Muscle of leg (tissue), 11 donors: ENCODE data around the gene PIWIL1. TPM values are rescaled to one million over a fixed set of nuclear protein-coding genes. Genes with fewer than 3 reads are reported as not detected.

Source experiments
- DNase-seq: peaks from one replicate; pipeline ENCODE4 v3.0.0; 2013
- H3K27ac ChIP-seq: one replicate; pipeline ENCODE4 v1.5.1; 2013; ENCODE audit warnings: mild to moderate bottlenecking, low read length, control low read depth
- H3K27me3 ChIP-seq: one replicate; pipeline ENCODE4 v1.6.1; 2013; ENCODE audit warnings: low read length; ENCODE audit not compliant: control insufficient read depth, insufficient read depth
- H3K36me3 ChIP-seq: one replicate; pipeline ENCODE4 v1.6.1; 2013; ENCODE audit warnings: low read length; ENCODE audit not compliant: control insufficient read depth, insufficient read depth
- H3K4me1 ChIP-seq: one replicate; pipeline ENCODE4 v1.6.1; 2013; ENCODE audit warnings: low read length; ENCODE audit not compliant: control insufficient read depth, insufficient read depth
- H3K4me3 ChIP-seq: one replicate; pipeline ENCODE4 v1.5.1; 2013; ENCODE audit warnings: low read length, control low read depth
- H3K9me3 ChIP-seq: replicated peaks from 2 replicates; pipeline ENCODE4 v1.6.1; 2013; ENCODE audit warnings: low read depth, low read length; ENCODE audit not compliant: control insufficient read depth
- WGBS: methylation state at CpG from one replicate; pipeline ENCODE4 v1.1.5; 2013; ENCODE audit warnings: missing lambda C conversion rate; ENCODE audit not compliant: insufficient coverage; 5-methylcytosine and 5-hydroxymethylcytosine counted together
- polyA plus RNA-seq, 8 donors: library from polyadenylated mRNA; unstranded; fragments of 120-200 nt; gene quantifications; one replicate each; pipeline versions ENCODE4 v1.2.1 to v1.2.3, GENCODE V29; 2013; ENCODE audit warnings: inconsistent platforms in 1 of 8, low replicate concordance in 1 of 8; ENCODE audit not compliant: insufficient read length in 8 of 8, insufficient read depth in 1 of 8
- total RNA-seq: library from RNA; stranded (reverse); fragments of 120-200 nt; gene quantifications from one replicate; pipeline ENCODE4 v1.2.4, GENCODE V29; 2013

Gene PIWIL1
- total and polyA plus RNA-seq, 9 donors: 0.04 to 0.28 (median 0.09) TPM; not detected in 5

- WGBS: 58% methylated on average over 2 of the region's 15 CpGs
- peak; percentile 75 for DNase-seq
These were observed 1.9 kb upstream of the PIWIL1 start for GRCh38 chr12:130335517-130336392.

GRCh38 chr12:130336723-130337487 is 782 bp upstream of the PIWIL1 start:
- no peak overlapping the region for H3K27ac ChIP-seq
- H3K27me3 ChIP-seq: peaks cover 27% of the 10 kb centered on the region
- no peaks in the 10 kb centered on the region for H3K36me3 ChIP-seq
- no peaks in the 10 kb centered on the region for H3K4me1 ChIP-seq
- DNase-seq: no peak
- no peaks in the 10 kb centered on the region for H3K9me3 ChIP-seq
- no peak overlapping the region for H3K4me3 ChIP-seq
- 82% methylated on average over 27 of the region's 33 CpGs for WGBS

More at GRCh38 chr12:130335517-130336392, 1.9 kb upstream of the PIWIL1 start:
- Histone ChIP-seq H3K4me3 (no peak overlapping the region), H3K4me1 (no peaks in the 10 kb centered on the region), H3K27me3 (peaks cover 25% of the 10 kb centered on the region), H3K36me3 (no peaks in the 10 kb centered on the region), H3K9me3 (no peaks in the 10 kb centered on the region), H3K27ac (no peak overlapping the region)

GRCh38 chr12:130338794-130339601 is 1.3 kb downstream of the PIWIL1 start:
- no peaks in the 10 kb centered on the region for H3K4me1 ChIP-seq
- 20% methylated on average over 79 of the region's 82 CpGs for WGBS
- no peaks in the 10 kb centered on the region for H3K36me3 ChIP-seq
- peaks cover 27% of the 10 kb centered on the region for H3K27me3 ChIP-seq
- no peak overlapping the region for H3K27ac ChIP-seq
- no peak for DNase-seq
- H3K9me3 ChIP-seq: no peaks in the 10 kb centered on the region
- no peak overlapping the region for H3K4me3 ChIP-seq

- no peak for DNase-seq
- Histone ChIP-seq H3K4me3 (no peak overlapping the region), H3K4me1 (no peaks in the 10 kb centered on the region), H3K9me3 (no peaks in the 10 kb centered on the region), H3K27me3 (peaks cover 27% of the 10 kb centered on the region), H3K36me3 (no peaks in the 10 kb centered on the region), H3K27ac (no peak overlapping the region)
- 61% methylated on average over 15 of the region's 15 CpGs for WGBS
These were observed 2.3 kb downstream of the PIWIL1 start for GRCh38 chr12:130339951-130340350.

- peak overlapping the region; percentile 55 for H3K27ac ChIP-seq
- DNase-seq: no peak
- H3K36me3 ChIP-seq: no peaks in the 10 kb centered on the region
- no peaks in the 10 kb centered on the region for H3K9me3 ChIP-seq
- H3K4me1 ChIP-seq: no peaks in the 10 kb centered on the region
- H3K27me3 ChIP-seq: peaks cover 26% of the 10 kb centered on the region
- no peak overlapping the region for H3K4me3 ChIP-seq
- WGBS: 86% methylated on average over 5 of the region's 8 CpGs
These were observed 4.8 kb downstream of the PIWIL1 start for GRCh38 chr12:130342442-130342841.

- WGBS: 94% methylated on average over 2 of the region's 5 CpGs
- H3K4me3 ChIP-seq: no peak overlapping the region
- H3K4me1 ChIP-seq: no peaks in the 10 kb centered on the region
- peaks cover 24% of the 10 kb centered on the region for H3K27me3 ChIP-seq
- no peaks in the 10 kb centered on the region for H3K36me3 ChIP-seq
- peak overlapping the region; percentile 55 for H3K27ac ChIP-seq
- H3K9me3 ChIP-seq: no peaks in the 10 kb centered on the region
- no peak for DNase-seq
These were observed 5.2 kb downstream of the PIWIL1 start for GRCh38 chr12:130342842-130343241.

GRCh38 chr12:130344529-130344928 is 6.8 kb downstream of the PIWIL1 start:
- no peaks in the 10 kb centered on the region for H3K36me3 ChIP-seq
- no peak overlapping the region for H3K4me3 ChIP-seq
- no peak for DNase-seq
- no peaks in the 10 kb centered on the region for H3K9me3 ChIP-seq
- peaks cover 12% of the 10 kb centered on the region for H3K27me3 ChIP-seq
- H3K27ac ChIP-seq: no peak overlapping the region
- no peaks in the 10 kb centered on the region for H3K4me1 ChIP-seq

- Histone ChIP-seq H3K27ac (no peak overlapping the region), H3K4me1 (no peaks in the 10 kb centered on the region), H3K4me3 (no peak overlapping the region), H3K27me3 (peaks cover 5% of the 10 kb centered on the region), H3K9me3 (no peaks in the 10 kb centered on the region), H3K36me3 (no peaks in the 10 kb centered on the region)
- no CpG with 5 or more reads among the region's 1 CpG for WGBS
- DNase-seq: no peak
These were observed 7.6 kb downstream of the PIWIL1 start for GRCh38 chr12:130345292-130345691.

GRCh38 chr12:130347588-130347987 is 9.9 kb downstream of the PIWIL1 start:
- no peaks in the 10 kb centered on the region for H3K9me3 ChIP-seq
- H3K4me3 ChIP-seq: no peak overlapping the region
- no peaks in the 10 kb centered on the region for H3K4me1 ChIP-seq
- peaks cover 5% of the 10 kb centered on the region for H3K27me3 ChIP-seq
- no peaks in the 10 kb centered on the region for H3K36me3 ChIP-seq
- whole genome bisulfite sequencing: 40% methylated on average over 2 of the region's 7 CpGs
- H3K27ac ChIP-seq: no peak overlapping the region
- peak; percentile 24 for DNase-seq

- Histone ChIP-seq H3K4me1 (no peaks in the 10 kb centered on the region), H3K27me3 (peaks cover 12% of the 10 kb centered on the region), H3K4me3 (no peak overlapping the region), H3K9me3 (no peaks in the 10 kb centered on the region), H3K36me3 (no peaks in the 10 kb centered on the region), H3K27ac (no peak overlapping the region)
- DNase-seq: no peak
- 40% methylated on average over 1 of the region's 2 CpGs for WGBS
These were observed 13.0 kb downstream of the PIWIL1 start for GRCh38 chr12:130350715-130351114.
